ENCODE results near the gene SLC25A5. TPM values are rescaled to one million over a fixed set of nuclear protein-coding genes. Genes with fewer than 3 reads are reported as not detected.
A peak's percentile ranks its signal among the peaks of the same experiment; 100 is the strongest.

The SLC25A5 gene
- total and polyA plus RNA-seq, 10 of the 15 experiments (the other 5 are each of a cell fraction or from before 2014, with no cell fraction given) = 361 to 3,863 (median 618) TPM

DNA sequence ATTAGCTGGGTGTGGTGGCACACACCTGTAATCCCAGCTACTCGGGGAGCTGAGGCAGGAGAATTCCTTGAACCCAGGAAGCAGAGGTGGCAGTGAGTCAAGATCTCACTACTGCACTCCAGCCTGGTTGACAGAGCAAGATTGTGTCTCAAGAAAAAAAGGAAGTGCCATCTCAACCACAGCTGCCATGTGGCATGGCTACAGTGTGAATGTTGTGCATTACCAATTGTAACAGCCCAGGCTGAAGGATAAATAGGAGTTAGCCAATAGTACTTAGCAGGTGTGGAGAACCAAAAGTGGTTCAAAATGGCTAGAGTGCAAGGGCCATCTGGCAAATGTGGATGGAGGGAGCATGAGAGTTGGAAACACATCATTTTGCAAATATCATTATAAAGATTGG lies 28.9 kb downstream of the SLC25A5 start:
- no peaks in the 10 kb centered on the region for H3K4me1 ChIP-seq (ENCODE audit: control insufficient read depth, insufficient read depth, low read length)
- no peaks in the 10 kb centered on the region for H3K79me2 ChIP-seq (ENCODE audit: control insufficient read depth, insufficient read depth, low read length)
- CTCF ChIA-PET = interaction anchor here (1.0 to 1.1 kb wide), 2 partner anchors 9 to 14 kb away, joined by 5 read pairs; no protein-coding TSS in a partner anchor
- H3K27me3 ChIP-seq (replicated peaks in 1 of 2; ENCODE audit: control insufficient read depth in 2 of 2, insufficient read depth in 2 of 2, low read length in 1 of 2) = no peaks in the 10 kb centered on the region
- H3K4me3 ChIP-seq = no peak overlapping the region
- RAD21 ChIA-PET (ENCODE audit: unreplicated experiment) = interaction anchor here (0.6 kb wide), 1 partner anchor 83 kb away, joined by 3 read pairs; no protein-coding TSS in a partner anchor
- POLR2A ChIA-PET = no interaction called here
- in situ Hi-C loops (cut with MboI) (no loop called here), intact Hi-C loops (cut with micrococcal nuclease; ENCODE audit: unreplicated experiment) (no loop called here)
- no peak for FAIRE-seq
- 55% methylated on average over 1 of the region's 1 CpG for WGBS (ENCODE audit: insufficient coverage, insufficient replicate concordance, low lambda C conversion rate, missing lambda C conversion rate)
- SMC1A ChIA-PET (ENCODE audit: uncharacterized antibody, unreplicated experiment) = interaction anchor here (0.6 to 1.9 kb wide), 3 partner anchors 15 to 237 kb away, joined by 3 to 4 read pairs (median 3); no protein-coding TSS in a partner anchor
- no peak overlapping the region for H2AFZ ChIP-seq (ENCODE audit: control insufficient read depth, low read depth, low read length)
- H4K20me1 ChIP-seq (ENCODE audit: control insufficient read depth, insufficient read depth) = no peaks in the 10 kb centered on the region
- H3K36me3 ChIP-seq (ENCODE audit: control insufficient read depth in 2 of 2, insufficient read depth in 2 of 2, low read length in 1 of 2) = no peaks in the 10 kb centered on the region
- BruUV-seq (replicated peaks) = no TSS peak
- TF ChIP-seq SPI1 (IDR thresholded peaks at IDR 0.05; ENCODE audit: borderline replicate concordance, insufficient read depth, low read depth, low read length) = peak; percentile 32; the same call in 1 of the 2 replicates
- TF ChIP-seq NFYA (IDR thresholded peaks at IDR 0.05; ENCODE audit: borderline replicate concordance, low read depth, low read length) = no peak
- no peaks in the 10 kb centered on the region for H3K9me3 ChIP-seq (replicated peaks; ENCODE audit: control insufficient read depth, insufficient read depth, low read length)
- no peak overlapping the region for H3K4me2 ChIP-seq (ENCODE audit: control insufficient read depth, insufficient read depth)
- DNase-seq (ENCODE audit: low read depth, low spot score) = no peak
- H3K27ac ChIP-seq (ENCODE audit: control insufficient read depth, insufficient read depth) = no peak overlapping the region
- no peak for ATAC-seq
- H3K9ac ChIP-seq (ENCODE audit: control insufficient read depth, insufficient read depth, low read length) = no peak overlapping the region

DNA sequence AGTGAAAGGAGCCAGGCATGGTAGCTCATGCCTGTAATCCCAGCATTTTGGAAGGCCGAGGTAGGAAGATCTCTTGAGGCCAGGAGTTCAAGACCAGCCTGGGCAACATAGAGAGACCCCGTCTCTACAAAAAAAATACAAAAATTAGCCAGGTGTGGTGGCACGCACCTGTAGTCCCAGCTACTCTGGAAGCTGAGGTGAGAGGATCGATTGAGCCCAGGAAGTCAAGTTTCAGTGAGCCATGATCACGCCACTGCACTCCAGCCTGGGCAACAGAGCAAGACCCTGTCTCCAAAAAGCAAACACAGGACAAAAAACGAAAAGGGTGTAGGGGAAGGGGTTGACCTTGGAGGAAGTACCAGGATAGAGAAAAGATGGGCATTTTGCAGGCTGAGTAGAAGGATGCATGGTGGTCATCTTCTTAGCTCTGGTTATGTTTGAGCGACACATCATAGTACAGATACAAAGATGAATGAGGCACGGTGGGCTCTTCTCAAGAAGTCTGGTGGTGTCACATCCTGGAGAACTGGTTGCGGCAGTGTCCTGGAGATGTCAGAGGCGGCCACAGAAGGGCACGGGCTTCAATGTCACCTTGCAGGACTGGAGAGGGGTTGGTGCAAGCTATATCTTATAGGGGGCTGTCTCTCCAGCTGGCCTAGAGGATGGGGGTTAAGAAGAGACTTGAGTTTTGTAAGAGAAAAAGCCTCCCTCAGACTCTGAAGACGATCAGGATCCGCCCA lies 32.0 kb downstream of the SLC25A5 start:
- Histone ChIP-seq H3K4me2 (ENCODE audit: control insufficient read depth, insufficient read depth) (no peak overlapping the region; the same call in 1 of the 2 replicates), H4K20me1 (ENCODE audit: control insufficient read depth, insufficient read depth) (no peaks in the 10 kb centered on the region), H2AFZ (ENCODE audit: control insufficient read depth, low read depth, low read length) (no peak overlapping the region; the same call in 1 of the 2 replicates), H3K79me2 (ENCODE audit: control insufficient read depth, insufficient read depth, low read length) (no peaks in the 10 kb centered on the region), H3K36me3 (ENCODE audit: control insufficient read depth in 2 of 2, insufficient read depth in 2 of 2, low read length in 1 of 2) (no peaks in the 10 kb centered on the region), H3K9ac (ENCODE audit: control insufficient read depth, insufficient read depth, low read length) (no peak overlapping the region), H3K27me3 (replicated peaks in 1 of 2; ENCODE audit: control insufficient read depth in 2 of 2, insufficient read depth in 2 of 2, low read length in 1 of 2) (no peaks in the 10 kb centered on the region), H3K4me3 (no peak overlapping the region), H3K4me1 (ENCODE audit: control insufficient read depth, insufficient read depth, low read length) (no peaks in the 10 kb centered on the region), H3K9me3 (replicated peaks; ENCODE audit: control insufficient read depth, insufficient read depth, low read length) (no peaks in the 10 kb centered on the region), H3K27ac (ENCODE audit: control insufficient read depth, insufficient read depth) (no peak overlapping the region)
- no peak for FAIRE-seq
- RAD21 ChIA-PET (ENCODE audit: unreplicated experiment) = interaction anchor here (0.9 to 1.2 kb wide), 3 partner anchors 12 to 291 kb away, joined by 4 to 5 read pairs (median 4); partner anchors contain the start of gene RPL39
- no peak for DNase-seq (ENCODE audit: low read depth, low spot score)
- intact Hi-C loops (cut with micrococcal nuclease; ENCODE audit: unreplicated experiment) (no loop called here), in situ Hi-C loops (cut with MboI) (no loop called here)
- POLR2A ChIA-PET = interaction anchor here (0.6 to 1.6 kb wide), 4 partner anchors 24 to 105 kb away, joined by 3 to 5 read pairs (median 4); no protein-coding TSS in a partner anchor
- no peak for ATAC-seq
- no TSS peak for BruUV-seq (replicated peaks)
- TF ChIP-seq NBN (IDR thresholded peaks at IDR 0.05) (no peak), EGR1 (IDR thresholded peaks at IDR 0.05; ENCODE audit: borderline replicate concordance in 1 of 2, low read depth in 2 of 2, low read length in 2 of 2) (no peak), TCF3 (IDR thresholded peaks at IDR 0.05; ENCODE audit: borderline replicate concordance, insufficient read depth, low read depth, low read length) (no peak), ESRRA (IDR thresholded peaks at IDR 0.05; ENCODE audit: low read length) (no peak), SUZ12 (IDR thresholded peaks at IDR 0.05; ENCODE audit: unreplicated experiment) (no peak), ZBTB40 (IDR thresholded peaks at IDR 0.05; ENCODE audit: borderline replicate concordance) (no peak), RELB (IDR thresholded peaks at IDR 0.05; ENCODE audit: low read depth) (no peak)
- WGBS (ENCODE audit: insufficient coverage, insufficient replicate concordance, low lambda C conversion rate, missing lambda C conversion rate) = 38% methylated on average over 13 of the region's 13 CpGs
- SMC1A ChIA-PET (ENCODE audit: uncharacterized antibody, unreplicated experiment) = interaction anchor here (1.6 kb wide), 1 partner anchor 31 kb away, joined by 4 read pairs; no protein-coding TSS in a partner anchor
- CTCF ChIA-PET = interaction anchor here (0.9 to 2.3 kb wide), 5 partner anchors 8 to 82 kb away, joined by 3 to 14 read pairs (median 5); no protein-coding TSS in a partner anchor
